ENCODE data around the gene DOK6. TPM values are rescaled to one million over a fixed set of nuclear protein-coding genes. Genes with fewer than 3 reads are reported as not detected.

Gene DOK6
- total RNA-seq, 4 donors from 2014 or later: 0.13 to 0.17 TPM; not detected in 2

GRCh38 chr18:69531973-69532372 lies 131.3 kb downstream of the DOK6 start:
- no peak overlapping the region for H3K27ac ChIP-seq
- no peak for ATAC-seq
- no peaks in the 10 kb centered on the region for H3K27me3 ChIP-seq
- TF ChIP-seq POLR2A (IDR thresholded peaks at IDR 0.05): no peak
- TF ChIP-seq, protein P1, sequence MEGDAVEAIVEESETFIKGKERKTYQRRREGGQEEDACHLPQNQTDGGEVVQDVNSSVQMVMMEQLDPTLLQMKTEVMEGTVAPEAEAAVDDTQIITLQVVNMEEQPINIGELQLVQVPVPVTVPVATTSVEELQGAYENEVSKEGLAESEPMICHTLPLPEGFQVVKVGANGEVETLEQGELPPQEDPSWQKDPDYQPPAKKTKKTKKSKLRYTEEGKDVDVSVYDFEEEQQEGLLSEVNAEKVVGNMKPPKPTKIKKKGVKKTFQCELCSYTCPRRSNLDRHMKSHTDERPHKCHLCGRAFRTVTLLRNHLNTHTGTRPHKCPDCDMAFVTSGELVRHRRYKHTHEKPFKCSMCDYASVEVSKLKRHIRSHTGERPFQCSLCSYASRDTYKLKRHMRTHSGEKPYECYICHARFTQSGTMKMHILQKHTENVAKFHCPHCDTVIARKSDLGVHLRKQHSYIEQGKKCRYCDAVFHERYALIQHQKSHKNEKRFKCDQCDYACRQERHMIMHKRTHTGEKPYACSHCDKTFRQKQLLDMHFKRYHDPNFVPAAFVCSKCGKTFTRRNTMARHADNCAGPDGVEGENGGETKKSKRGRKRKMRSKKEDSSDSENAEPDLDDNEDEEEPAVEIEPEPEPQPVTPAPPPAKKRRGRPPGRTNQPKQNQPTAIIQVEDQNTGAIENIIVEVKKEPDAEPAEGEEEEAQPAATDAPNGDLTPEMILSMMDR (IDR thresholded peaks at IDR 0.05 in 4 of 5, conservative IDR thresholded peaks at IDR 0.05 in 1 of 5): no peak
- no peak overlapping the region for H3K4me3 ChIP-seq
- no peaks in the 10 kb centered on the region for H3K36me3 ChIP-seq
- no peaks in the 10 kb centered on the region for H3K4me1 ChIP-seq
- no peaks in the 10 kb centered on the region for H3K9me3 ChIP-seq
- intact Hi-C loops (cut with DNase I; ENCODE audit: low total_unique reads) (no loop called here), in situ Hi-C loops (cut with MboI; ENCODE audit: low sequenced_read_pairs in 4 of 4) (no loop called here)
- no peak for DNase-seq

GRCh38 chr18:69537183-69537582 lies 136.5 kb downstream of the DOK6 start:
- in situ Hi-C loops (cut with MboI; ENCODE audit: low sequenced_read_pairs in 4 of 4): no loop called here

DNA sequence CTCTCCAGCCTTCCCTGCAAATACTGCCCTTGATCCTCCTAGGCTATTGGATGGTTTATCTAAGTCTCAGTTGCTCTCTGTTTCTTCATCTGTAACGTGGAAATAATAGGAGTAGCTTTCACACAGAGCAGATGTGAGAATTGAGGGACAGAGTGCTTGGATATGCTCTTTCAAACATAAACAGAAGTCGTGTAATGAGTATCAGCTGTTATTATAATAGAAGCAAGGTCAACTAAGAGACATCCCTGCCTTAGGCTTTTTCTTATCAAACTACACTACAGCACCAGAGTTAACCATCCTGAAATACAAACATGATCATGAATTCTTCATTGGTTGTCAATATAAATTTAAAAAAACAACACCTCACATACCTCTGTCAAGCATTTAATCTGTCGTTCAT lies 138.2 kb downstream of the DOK6 start:
- H3K36me3 ChIP-seq: no peaks in the 10 kb centered on the region
- no peaks in the 10 kb centered on the region for H3K9me3 ChIP-seq
- intact Hi-C loops (cut with DNase I; ENCODE audit: low total_unique reads): no loop called here
- H3K27me3 ChIP-seq: no peaks in the 10 kb centered on the region
- in situ Hi-C loops (cut with MboI; ENCODE audit: low sequenced_read_pairs in 4 of 4): no loop called here
- no peak for TF ChIP-seq POLR2A (IDR thresholded peaks at IDR 0.05)
- TF ChIP-seq, protein P1 (IDR thresholded peaks at IDR 0.05 in 4 of 5, conservative IDR thresholded peaks at IDR 0.05 in 1 of 5): no peak
- H3K4me3 ChIP-seq: no peak overlapping the region
- no peaks in the 10 kb centered on the region for H3K4me1 ChIP-seq
- DNase-seq (no peak), ATAC-seq (no peak)
- H3K27ac ChIP-seq: no peak overlapping the region

More at GRCh38 chr18:69537183-69537582, 136.5 kb downstream of the DOK6 start:
- intact Hi-C loops (cut with DNase I; ENCODE audit: low total_unique reads): no loop called here
- no peaks in the 10 kb centered on the region for H3K36me3 ChIP-seq
- H3K27ac ChIP-seq: no peak overlapping the region
- no peak for TF ChIP-seq POLR2A (IDR thresholded peaks at IDR 0.05)
- TF ChIP-seq, protein P1 (IDR thresholded peaks at IDR 0.05 in 4 of 5, conservative IDR thresholded peaks at IDR 0.05 in 1 of 5): no peak
- H3K4me3 ChIP-seq: no peak overlapping the region
- no peaks in the 10 kb centered on the region for H3K4me1 ChIP-seq
- H3K9me3 ChIP-seq: no peaks in the 10 kb centered on the region
- ATAC-seq (no peak), DNase-seq (no peak)
- H3K27me3 ChIP-seq: no peaks in the 10 kb centered on the region

- no peaks in the 10 kb centered on the region for H3K9me3 ChIP-seq
- no peaks in the 10 kb centered on the region for H3K4me1 ChIP-seq
- H3K27ac ChIP-seq: no peak overlapping the region
- intact Hi-C loops (cut with DNase I; ENCODE audit: low total_unique reads) (no loop called here), in situ Hi-C loops (cut with MboI; ENCODE audit: low sequenced_read_pairs in 4 of 4) (no loop called here)
- H3K4me3 ChIP-seq: no peak overlapping the region
- DNase-seq (no peak), ATAC-seq (no peak)
- TF ChIP-seq POLR2A (IDR thresholded peaks at IDR 0.05): no peak
- TF ChIP-seq, protein P1 (IDR thresholded peaks at IDR 0.05 in 4 of 5, conservative IDR thresholded peaks at IDR 0.05 in 1 of 5): no peak
- H3K36me3 ChIP-seq: no peaks in the 10 kb centered on the region
- no peaks in the 10 kb centered on the region for H3K27me3 ChIP-seq
These were observed 138.7 kb downstream of the DOK6 start for GRCh38 chr18:69539404-69539803.

DNA sequence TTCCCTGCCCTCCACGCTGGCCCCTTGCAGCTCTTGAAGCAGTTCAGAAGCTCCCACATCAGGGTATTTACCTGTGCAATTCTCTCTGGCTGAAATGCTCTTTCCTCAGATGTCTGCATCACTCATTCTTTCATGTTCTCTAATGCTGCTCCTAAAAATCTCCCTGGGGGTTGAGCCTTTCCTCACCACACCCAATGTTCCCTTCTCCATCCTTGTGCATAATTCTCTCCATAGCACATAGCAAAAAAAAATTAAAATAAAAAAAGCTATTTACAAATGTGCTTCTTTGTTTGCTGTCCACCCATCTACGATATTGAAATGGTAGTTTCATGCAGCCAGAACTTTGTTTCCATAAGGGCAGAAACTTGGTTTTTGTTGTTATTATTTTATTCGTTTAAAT lies 155.5 kb downstream of the DOK6 start:
- DNase-seq (no peak), ATAC-seq (no peak)
- Histone ChIP-seq H3K4me3 (no peak overlapping the region), H3K36me3 (no peaks in the 10 kb centered on the region), H3K9me3 (no peaks in the 10 kb centered on the region), H3K4me1 (no peaks in the 10 kb centered on the region), H3K27me3 (no peaks in the 10 kb centered on the region), H3K27ac (no peak overlapping the region)
- TF ChIP-seq, protein P1 (IDR thresholded peaks at IDR 0.05 in 4 of 5, conservative IDR thresholded peaks at IDR 0.05 in 1 of 5): no peak
- no peak for TF ChIP-seq POLR2A (IDR thresholded peaks at IDR 0.05)
- intact Hi-C loops (cut with DNase I; ENCODE audit: low total_unique reads): no loop called here
- in situ Hi-C loops (cut with MboI; ENCODE audit: low sequenced_read_pairs in 4 of 4): no loop called here
